ENCODE data around the gene NPIPB8.

DNA sequence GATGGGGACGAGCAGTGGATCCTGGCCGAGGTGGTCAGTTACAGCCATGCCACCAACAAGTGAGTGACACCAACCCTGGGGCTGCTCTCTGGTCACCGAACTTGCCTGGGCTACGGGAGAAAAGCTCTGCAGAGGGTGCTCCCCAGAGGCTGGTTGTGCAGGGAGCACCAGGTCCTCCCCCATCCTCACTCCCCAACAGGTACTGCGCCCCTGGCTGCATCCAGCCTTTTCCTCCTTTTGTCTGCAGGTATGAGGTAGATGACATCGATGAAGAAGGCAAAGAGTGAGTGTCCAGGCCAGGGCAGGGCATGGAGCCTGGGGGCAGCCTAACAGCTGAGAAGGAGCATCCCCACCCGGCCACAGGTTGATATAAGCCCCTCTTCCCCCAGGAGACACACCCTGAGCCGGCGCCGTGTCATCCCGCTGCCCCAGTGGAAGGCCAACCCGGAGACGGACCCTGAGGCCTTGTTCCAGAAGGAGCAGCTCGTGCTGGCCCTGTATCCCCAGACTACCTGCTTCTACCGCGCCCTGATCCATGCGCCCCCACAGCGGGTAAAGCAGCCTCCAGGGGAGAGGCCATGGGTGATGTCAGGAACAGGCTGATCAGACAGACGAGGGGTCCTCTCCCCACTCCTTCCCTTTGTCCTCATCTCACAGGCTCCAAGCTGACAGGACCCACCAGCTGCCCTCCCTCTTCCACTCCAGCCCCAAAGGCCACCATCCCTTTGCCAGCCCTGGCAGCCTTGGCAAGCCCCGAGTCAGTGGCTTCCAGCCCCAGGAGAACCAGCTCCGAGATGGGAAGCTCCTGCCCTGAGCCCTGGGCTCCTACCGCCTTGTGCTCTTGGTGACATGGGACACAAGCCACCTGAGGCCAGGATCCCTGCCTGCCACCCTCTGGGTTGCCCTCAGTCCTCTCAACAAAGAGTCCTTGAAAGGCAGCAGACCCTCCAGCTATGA lies 47.2 kb upstream of the NPIPB8 start:
- no peak for TF ChIP-seq EZH2 (IDR thresholded peaks at IDR 0.05; ENCODE audit: borderline replicate concordance, low read depth, low read length, poor library complexity, severe bottlenecking)
- TF ChIP-seq, protein P1, sequence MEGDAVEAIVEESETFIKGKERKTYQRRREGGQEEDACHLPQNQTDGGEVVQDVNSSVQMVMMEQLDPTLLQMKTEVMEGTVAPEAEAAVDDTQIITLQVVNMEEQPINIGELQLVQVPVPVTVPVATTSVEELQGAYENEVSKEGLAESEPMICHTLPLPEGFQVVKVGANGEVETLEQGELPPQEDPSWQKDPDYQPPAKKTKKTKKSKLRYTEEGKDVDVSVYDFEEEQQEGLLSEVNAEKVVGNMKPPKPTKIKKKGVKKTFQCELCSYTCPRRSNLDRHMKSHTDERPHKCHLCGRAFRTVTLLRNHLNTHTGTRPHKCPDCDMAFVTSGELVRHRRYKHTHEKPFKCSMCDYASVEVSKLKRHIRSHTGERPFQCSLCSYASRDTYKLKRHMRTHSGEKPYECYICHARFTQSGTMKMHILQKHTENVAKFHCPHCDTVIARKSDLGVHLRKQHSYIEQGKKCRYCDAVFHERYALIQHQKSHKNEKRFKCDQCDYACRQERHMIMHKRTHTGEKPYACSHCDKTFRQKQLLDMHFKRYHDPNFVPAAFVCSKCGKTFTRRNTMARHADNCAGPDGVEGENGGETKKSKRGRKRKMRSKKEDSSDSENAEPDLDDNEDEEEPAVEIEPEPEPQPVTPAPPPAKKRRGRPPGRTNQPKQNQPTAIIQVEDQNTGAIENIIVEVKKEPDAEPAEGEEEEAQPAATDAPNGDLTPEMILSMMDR (conservative IDR thresholded peaks at IDR 0.05; ENCODE audit: low read depth, low read length): no peak

All from A673 (cell line).